Stimulated activated CD4-positive, alpha-beta T cell treated with anti-CD3 and anti-CD28 coated beads, Interleukin-4, amount 100 ng/mL, for 24 hours (primary cell): ENCODE data around the gene GNAS-AS1.

Experiments used
- DNase-seq: peaks from one replicate; pipeline ENCODE4 v3.0.0-alpha.2; 2020

Gene GNAS-AS1

DNA sequence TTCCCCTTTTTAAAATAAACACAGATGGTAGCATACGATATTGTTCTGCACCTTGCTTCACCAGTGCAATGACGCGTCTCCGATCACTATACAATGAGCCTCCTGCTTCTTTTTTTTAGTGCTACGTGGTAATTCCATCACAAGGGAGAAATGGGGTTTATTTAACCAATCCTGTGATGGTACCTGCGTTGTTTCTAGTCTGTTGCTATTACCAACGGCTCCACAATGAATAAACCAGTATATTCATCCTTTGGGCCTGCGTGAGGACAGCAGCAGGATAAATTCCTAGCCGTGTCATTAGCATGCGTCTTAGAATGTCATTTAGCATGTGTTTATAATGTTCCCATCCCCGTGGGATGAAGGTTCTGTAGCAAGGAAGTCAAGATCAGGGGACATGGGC lies 42.9 kb downstream of the GNAS-AS1 start:
- no peak for DNase-seq

DNA sequence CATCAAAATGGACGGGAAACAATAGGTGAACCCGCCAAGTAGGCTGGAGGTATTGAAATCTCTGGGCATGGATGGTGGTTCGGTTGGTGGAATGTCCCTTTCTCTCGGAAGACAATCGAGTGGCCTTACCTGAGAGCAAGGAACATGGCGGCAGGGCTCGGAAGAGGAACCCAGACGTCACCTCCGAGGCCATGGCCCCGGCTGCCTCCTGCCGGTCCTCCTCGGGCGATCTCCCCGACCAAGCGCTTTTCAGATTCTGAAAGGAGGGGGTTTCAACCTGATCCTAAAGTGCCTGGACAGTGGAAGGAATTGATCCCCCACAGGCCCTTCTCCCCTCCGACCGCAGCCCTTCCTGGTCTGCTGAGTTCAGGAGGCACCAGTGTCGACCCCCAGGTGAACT lies 47.2 kb downstream of the GNAS-AS1 start:
- no peak for DNase-seq

DNA sequence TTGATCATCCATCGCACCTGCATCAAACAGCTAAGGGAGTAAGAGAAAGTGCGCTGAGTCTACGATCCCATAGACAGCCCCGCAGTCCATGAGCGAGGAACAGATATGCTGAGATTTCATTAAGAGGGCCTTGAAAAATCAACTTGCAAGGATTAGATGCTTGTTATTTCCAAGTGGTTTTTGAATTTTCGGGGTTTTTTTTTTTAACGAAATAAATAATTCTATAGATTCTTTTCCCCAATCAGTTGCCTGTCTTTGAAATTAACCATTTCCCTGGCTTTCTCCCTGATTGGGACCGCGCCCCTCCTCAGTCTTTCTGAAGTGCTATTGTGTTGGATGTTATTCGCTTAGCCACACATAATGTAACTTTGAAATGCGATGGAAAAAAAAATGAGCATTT lies 48.6 kb downstream of the GNAS-AS1 start:
- no peak for DNase-seq

DNA sequence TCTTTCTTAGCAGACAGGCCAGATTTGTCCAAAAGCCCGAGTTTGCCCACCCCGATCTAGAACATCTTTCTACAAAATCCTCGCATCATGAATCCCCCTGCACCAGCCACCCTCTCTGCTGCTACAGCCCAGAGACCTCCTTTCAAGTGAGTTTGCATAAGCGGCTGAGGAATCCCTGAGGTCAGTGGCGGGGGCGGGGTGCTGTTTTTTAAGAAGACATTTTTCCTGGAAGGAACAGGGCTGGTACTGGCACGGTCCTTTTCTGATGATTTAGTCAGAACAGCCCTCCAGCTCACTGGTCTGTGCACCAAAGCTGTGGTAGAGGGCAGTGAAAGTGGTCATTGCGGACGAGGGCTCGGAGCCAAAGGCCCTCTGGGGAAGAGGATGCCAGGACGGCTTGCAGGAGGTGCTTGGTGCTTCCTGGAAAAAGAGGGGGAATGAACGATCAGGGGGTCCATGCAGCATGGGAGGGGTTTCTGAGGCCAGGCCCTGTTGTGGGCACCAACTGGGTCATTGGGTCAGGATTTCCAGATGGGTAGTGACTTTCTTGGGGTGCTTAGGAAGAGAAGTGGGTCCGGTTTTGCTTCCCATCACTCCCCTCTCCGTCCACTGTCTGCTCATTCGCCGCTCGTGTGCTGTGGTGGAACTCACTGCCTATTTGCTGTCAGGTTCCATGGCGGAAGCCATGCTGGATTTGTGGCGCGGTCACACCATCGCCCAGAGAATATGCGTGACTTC lies 50.4 kb downstream of the GNAS-AS1 start:
- no peak for DNase-seq

DNA sequence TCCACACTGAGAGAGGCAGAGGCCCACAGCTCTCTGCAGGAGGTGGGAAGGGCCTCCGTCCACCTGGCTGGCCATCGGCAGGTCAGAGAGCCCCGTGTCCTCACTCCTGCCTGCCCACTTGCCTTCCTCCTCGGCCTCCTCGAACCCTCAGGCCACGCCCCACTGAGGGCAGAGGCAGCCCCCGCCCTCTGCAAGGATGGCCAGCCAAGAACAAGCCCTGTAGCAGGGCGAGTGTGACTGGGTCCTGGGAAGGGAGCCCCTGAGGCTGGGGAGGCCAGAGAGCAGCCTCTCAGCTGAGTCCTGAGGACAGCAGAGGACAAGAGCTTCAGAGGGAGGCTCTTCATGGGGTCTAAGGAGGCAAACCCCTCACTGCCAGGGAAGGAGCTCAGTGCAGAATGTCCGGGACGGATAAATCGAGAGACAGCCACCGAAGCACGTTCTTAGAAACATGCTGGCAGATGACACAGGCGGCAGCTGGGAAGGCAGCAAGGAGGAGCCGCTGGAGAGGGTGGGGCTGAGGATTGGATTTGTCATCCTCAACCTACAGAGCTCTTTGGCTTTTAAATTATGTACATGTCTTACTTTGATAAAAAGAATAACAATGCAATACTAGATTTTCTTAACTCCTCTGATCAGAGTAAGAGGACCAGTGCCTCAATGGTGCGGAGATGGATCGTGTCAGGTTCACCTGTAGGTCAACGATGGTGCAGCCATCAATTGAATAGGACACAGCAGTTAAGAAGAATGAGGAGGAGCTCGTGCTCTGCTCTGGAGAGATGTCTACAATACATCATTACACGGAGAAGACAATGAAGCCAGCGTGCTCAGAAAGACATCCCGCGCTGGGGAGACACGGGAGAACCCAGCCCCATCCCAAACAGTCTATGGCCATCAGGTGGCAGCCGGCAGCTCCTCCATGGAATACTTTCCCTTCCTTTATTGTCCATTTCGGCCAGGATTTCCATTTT lies 53.0 kb downstream of the GNAS-AS1 start:
- no peak for DNase-seq

DNA sequence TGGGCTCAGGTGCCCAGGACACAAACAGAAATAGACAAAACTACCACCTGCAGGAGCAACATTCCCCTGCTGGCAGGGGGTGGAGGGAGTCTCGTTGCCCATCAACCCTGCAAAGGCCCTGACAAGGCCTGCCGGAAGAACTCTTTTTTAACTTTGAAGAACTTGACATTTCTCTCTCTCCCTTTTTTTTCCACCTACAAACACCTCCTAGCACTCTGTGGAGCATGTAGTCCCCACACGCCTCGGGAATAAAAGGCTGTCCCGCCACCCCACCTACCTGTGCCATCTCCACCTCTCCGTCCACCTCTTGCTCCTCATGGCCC lies 54.8 kb downstream of the GNAS-AS1 start:
- DNase-seq, result no peak

DNA sequence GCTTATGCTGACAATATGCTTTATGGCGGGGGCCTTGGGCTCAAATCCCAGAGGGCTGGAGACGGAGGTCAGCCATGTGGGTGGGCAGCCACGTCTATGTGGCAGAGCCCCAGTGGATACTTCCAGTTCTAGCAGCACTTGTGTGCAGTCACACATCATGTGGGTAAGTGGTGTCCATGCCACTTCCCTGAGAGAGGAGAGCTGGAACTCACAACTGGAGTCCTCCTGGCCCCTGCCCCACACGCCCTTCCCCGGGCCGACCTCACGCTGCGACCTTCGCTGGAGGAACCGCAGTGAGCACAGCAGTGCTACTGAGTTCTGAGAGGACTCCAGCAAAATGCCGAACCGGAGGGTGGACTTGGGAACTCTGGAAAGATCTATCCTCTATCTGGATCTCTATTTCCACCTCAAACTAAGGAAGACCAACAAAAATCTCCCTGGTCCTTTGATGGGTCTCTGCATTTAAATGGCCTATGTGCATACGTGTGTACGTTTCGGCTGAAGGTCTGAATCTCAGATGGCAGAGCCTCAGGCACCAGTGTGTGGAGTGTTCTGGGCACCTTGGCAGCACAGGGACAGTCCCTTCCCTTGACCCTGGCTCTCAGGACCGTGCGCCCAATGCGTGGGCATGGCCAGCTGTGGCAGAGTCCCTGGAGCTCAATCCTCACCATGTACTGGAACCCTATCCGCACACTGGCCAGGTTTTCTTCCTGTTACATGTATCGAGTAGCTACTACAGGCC lies 55.4 kb downstream of the GNAS-AS1 start:
- no peak for DNase-seq

DNA sequence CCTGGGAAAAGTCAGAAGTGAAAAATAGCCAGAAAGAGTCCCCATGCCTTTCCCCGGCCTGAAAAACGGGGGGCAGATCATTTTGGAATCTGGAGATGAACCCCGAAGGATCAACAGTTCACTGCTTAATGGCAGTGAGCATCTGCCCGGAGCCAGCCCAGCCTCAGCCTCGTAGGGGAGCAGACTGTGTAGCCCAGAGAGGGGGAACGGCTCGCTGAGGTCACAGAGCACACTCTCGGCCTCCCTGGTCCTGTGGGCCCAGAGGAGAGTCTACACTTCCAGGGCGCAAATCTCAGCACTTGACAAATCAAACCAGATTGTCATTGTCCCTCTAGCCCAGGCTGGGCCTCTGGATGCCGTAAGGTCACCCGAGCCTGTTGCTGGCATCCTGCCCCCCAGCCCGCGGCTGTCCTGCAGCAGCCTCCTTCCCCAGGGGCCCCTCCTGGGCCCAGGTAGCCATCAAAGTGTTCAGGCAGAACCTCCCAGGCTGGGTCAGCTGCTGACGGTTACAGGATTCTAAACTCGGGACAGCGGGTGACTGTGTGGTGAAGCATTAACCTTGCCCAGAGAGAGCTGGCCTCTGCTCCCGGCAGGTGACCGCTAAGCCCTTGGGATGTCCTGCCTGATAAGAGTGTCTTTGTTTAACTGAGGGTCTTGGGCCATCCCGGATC lies 56.1 kb downstream of the GNAS-AS1 start:
- DNase-seq, result no peak

DNA sequence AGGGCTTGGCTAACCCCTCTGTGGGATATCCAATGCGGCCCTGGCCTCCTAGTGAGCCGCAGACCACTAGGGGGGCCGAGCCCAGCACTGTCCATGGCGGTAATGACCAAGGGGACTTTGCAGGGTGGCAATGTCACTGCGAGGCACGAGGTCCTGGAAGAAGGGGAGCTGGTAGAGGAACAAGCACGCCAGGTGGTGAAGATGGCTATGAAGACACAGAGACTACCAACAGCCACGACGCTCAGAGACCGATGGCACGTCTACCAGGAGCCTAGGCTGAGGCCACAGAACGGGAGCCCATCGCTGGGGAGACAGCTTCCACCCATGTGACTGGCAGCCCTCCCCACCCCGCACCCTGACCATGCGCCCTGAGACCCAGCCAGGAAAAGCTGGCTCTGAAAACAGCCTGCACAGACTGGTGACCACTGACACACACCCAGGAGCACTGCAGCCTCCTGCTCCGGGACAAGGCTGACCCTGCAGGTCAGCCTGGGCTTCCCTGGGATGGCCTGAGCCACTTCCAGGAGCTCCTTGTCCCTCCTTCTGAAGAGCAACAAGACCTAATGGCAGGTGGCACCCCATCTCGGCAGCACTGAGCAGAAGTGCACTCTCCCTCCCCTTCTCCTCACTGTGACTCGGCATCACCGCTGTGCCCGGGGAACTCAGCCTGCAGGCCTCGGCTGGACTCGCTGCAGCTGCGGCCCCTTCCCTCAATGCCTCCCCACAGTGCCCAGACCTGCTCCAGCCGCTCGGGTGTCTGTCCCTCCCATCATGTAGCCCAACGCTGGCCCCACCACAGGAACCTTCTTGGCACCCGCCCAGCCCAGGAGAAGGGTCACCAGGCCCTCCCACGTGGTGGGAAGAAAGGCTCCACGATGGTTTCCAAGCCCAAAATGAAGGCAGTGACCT lies 56.9 kb downstream of the GNAS-AS1 start:
- no peak for DNase-seq

DNA sequence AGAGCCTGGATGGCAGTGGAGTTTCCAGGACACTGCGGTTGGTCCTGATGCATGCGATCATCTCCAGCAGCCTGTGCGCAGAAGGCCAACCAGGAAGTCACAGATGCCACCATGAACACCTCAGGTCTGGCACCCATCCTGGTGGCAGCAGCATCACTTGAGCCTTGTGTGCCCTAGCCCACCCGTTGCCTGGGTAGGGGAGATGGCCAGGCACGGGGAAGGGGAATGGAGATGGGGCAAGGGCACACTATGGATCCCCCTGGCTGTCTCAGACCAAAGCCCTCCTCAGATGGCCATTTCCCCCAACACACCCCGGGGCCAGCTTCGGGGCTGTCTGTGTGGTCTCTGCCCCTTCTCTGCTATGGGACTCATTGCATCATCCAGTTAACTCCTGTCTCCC lies 58.3 kb downstream of the GNAS-AS1 start:
- no peak for DNase-seq

DNA sequence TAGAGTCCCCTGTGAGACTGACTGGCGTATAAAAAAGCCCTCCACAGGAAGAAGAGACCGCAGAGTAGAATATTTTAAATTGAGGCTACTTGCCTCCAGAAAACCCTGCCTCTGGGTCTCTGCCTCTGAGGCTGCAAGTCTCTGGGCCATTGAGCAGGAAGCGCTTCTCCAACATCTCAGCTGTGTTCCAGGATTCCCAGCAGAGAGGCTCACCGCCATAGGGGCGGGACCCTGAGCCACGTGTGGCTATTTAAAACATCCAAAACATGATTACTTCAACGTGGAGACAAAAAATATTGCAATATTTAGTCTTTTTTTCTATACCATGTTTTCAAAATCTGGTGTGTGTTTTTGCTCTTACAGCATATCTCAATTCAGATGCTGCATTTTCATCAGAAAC lies 59.4 kb downstream of the GNAS-AS1 start:
- DNase-seq, result no peak

DNA sequence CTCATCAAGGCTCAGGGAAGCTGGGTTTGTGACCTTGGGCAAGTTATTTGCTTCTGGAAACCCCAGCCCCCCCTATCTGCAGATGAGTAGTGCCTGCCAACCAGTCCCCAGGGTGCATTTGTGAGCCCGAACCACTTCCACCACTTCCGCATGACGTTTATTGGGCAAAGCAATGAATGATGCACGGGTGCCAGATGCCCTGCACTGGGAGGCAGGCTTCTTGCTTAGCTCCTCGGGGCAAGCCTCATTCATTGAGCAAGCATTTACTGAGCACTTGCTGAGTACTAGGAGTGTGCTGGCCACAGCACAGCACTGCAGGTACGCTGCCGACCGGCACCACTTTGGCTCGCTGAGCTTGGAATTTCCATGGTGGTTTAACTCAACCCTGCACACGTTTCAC lies 60.2 kb downstream of the GNAS-AS1 start:
- no peak for DNase-seq

DNA sequence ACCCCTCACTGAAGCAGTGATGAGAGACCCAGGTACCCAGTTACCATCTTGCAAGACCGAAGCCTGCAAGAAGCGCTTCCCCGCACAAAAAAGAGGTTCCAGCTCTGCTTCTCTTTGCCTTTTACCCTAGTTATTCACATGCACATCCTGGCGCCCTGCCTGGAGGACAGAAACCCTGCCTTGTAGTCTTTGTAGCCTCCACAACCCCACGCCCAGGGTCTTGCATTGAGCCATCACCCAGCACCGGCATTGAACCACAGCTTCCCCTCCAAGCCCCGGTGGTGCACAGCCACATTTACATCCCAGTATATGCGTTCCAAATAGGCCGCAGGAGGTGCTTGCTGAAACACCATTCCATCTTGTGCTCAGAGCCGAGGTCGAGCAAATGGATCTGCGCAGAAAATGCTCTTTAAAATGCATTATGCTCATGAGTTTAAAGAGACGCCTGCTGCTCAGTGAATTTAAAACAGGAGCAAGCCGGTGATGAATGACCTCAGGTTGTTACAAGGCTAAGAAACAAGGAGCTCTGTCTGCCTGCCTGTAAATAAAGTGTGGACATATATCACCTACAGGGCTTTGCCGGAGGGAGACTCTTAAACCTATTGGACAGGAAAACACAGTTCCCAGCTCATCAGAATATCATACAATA lies 61.7 kb downstream of the GNAS-AS1 start:
- DNase-seq, result no peak

DNA sequence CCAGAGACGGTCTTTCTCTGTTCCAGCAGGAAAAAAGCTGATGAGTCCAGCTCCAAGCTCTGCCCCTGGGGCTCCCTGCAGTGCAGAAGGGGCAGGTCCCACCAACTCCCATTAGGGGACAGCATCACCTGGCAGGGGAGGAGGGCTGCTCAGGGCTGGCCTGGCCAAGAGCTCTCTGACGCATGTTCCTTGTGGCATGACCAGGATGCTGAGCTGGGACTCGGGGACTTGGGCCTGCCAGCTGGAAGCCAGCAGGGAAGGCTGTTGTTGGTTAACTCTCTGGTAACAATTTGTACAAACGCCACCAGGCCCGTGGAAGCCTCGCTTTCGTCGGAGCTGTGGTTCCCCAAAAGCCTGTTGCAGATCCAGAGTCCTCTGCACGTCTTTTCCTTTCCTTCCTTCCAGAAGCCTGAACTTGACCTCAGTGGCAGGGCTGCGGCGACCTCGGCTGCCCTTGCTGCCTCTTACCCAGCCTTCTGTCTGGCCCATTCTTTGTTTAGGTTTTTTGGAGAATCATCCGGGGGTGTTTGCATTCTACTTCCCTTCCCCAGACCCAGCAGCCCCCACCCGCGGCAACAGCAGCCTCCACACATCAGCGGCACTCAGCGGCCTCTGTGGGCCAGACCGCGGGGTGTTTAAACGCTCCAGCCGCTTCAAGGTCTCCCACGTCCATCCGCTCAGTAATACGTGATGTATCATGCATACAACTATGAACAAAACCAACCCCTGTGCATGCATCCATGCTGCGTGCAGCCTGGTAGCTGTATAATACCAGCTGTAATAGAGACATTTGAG lies 63.3 kb downstream of the GNAS-AS1 start:
- DNase-seq, result no peak

DNA sequence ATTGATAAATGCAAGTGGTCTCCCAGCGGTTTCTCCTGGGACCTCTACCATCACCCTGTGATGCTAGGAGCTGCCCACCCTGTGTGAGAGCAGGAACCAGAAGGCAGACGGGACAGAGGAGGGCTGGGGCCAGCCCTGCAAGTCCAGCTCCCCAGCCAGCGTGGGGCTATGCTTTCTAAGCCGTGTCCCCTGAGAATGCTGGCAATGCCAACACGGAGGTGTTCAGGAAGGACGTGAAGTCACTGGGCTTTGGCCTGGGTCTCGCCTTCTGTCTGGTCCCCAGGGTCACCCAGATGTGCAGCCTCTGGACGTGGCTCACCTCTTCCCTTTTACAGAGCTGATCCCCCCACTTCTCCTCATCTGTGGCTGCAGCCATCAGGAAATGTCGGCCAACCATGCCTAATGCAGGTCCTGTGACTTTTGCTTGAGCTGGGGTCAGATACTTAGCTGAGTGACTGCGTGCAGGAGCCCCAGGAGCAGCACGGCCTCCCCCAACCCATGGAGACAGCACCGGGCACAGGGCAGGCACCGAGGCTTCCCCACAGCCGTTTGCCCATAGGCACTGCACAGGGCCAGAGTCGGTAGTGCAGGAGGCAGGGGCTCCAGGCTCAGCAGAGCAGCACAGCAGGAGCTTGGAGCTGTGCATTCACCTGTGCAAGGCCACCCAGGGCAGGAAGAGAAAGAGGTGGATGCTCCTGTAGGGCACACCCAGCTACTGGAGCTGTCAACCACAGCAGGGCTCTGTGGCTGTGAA lies 66.2 kb downstream of the GNAS-AS1 start:
- no peak for DNase-seq

DNA sequence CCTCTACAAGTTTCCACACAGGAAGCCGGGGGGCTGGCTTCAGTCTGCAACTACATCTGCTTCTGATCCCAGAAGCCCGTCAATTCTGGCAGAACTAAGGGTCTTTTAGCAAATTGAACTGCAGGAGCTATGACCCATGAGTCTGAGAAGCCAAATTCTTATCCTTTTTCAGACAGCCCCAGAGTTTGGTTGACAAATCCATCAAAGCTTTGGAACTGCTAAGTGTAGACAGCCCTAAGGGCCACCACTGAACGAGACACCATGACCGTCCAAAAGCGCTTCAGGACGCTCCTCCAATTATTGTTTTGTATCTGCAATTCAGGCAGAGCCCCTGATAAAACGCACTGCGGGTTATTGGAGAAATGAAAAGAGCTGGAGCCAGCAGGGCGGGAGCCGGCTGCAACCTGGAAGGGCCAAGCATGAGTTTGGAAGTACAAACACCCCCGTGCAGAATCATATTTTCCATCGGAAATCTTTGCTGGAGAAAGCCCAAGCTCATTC lies 67.1 kb downstream of the GNAS-AS1 start:
- DNase-seq, result no peak

DNA sequence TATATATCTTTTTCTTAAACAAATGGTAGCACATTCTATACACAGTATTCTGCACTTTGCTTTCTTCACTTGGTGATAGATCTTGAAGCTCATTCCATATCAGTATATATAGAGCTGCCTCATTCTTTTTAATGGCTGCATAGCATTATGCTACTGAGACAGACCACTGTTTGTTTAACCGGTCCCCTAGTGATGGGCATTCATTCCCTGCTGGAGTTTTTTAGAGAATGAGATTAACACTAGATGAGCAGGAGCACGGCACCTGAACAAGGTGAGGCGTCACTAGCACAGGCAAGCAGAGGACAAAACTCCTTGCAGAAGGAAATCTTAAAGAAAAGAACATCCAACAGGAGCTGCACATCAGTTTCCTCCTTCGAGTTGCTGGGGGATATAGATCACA lies 69.6 kb downstream of the GNAS-AS1 start:
- no peak for DNase-seq

DNA sequence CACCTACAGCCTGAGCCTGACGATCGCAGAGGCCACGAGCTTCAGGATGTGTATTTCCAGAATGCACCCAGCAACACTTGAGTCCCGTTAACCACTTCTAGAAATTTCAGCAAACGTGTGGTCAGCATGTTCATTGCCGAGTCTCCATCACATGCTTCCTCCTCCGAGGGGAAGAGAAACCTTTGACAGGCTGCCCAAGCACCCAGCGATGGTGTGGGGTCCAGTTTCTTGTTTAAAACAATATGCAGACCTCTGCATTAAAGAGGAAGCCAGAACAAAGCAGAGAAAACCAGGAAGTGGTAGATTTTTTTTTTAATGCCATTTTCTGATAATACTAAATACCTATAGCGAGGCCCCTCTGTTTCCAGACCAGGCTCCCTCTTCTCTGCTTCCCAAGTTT lies 71.9 kb downstream of the GNAS-AS1 start:
- DNase-seq, result no peak

DNA sequence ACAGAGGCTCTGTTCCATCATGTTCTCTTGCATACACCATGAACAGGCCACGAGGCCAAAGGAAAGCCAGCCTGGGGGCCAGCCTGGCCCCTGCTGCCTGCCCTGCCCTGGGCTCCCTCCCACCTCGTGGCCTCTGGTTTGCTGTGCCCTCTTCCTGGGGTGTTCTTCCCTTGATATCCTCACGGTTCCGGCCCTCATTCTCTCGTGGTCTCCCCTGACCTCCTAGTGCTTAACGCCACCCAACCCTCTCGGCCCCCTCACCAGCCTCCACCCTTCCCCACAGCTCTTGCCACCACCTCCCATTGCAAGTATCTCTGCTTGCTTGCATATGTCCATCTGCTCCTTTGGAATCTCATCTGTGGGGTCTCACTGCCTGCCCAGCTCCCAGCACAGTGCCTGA lies 73.0 kb downstream of the GNAS-AS1 start:
- DNase-seq, result no peak

DNA sequence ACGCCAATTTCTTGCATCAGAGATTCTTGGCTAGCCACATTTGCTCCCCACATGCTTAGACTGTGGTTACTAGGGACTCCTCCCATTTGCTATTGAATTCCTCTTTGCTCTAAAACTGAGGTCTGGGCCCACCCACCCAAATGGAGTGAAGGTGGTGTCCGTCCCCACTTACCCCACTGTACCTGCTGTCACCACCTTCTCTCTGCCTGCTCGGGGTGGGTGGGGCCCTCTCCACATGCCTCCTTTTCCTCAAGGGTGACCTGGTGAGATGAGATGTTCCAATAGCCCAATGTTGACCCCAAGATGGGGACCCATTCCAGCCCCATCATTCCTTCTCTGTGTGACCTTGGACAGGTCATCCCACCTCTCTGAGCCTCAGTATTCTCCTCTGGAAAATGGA lies 74.6 kb downstream of the GNAS-AS1 start:
- DNase-seq, result no peak
